HG02678 (cell line): ENCODE measurements around the gene CACNA2D3.

Source experiments
- ATAC-seq: cut with Tn5 transposase; IDR thresholded peaks from one replicate; pipeline ENCODE4 v1.9.1; 2021; ENCODE audit warnings: mild to moderate bottlenecking, moderate library complexity; ENCODE audit not compliant: unreplicated experiment

Gene CACNA2D3

GRCh38 chr3:54168451-54168850 lies 46.1 kb downstream of the CACNA2D3 start:
- no peak for ATAC-seq

GRCh38 chr3:54169524-54169923 lies 47.2 kb downstream of the CACNA2D3 start:
- ATAC-seq = no peak

- ATAC-seq = no peak
Measured at GRCh38 chr3:54171509-54171908, 49.2 kb downstream of the CACNA2D3 start.

- ATAC-seq = no peak
Measured at GRCh38 chr3:54171951-54172350, 49.6 kb downstream of the CACNA2D3 start.

GRCh38 chr3:54173371-54173770 lies 51.0 kb downstream of the CACNA2D3 start:
- no peak for ATAC-seq

GRCh38 chr3:54176106-54176505 lies 53.8 kb downstream of the CACNA2D3 start:
- ATAC-seq = no peak

- no peak for ATAC-seq
Measured at GRCh38 chr3:54177816-54178215, 55.5 kb downstream of the CACNA2D3 start.

- ATAC-seq = no peak
Measured at GRCh38 chr3:54178376-54178775, 56.0 kb downstream of the CACNA2D3 start.

- ATAC-seq = no peak
Measured at GRCh38 chr3:54180921-54181320, 58.6 kb downstream of the CACNA2D3 start.

- no peak for ATAC-seq
Measured at GRCh38 chr3:54182242-54182641, 59.9 kb downstream of the CACNA2D3 start.

- no peak for ATAC-seq
Measured at GRCh38 chr3:54185740-54186139, 63.4 kb downstream of the CACNA2D3 start.

- no peak for ATAC-seq
Measured at GRCh38 chr3:54188176-54188791, 65.9 kb downstream of the CACNA2D3 start.

GRCh38 chr3:54191220-54191619 lies 68.9 kb downstream of the CACNA2D3 start:
- ATAC-seq = no peak

GRCh38 chr3:54192026-54192425 lies 69.7 kb downstream of the CACNA2D3 start:
- no peak for ATAC-seq

GRCh38 chr3:54193093-54193492 lies 70.7 kb downstream of the CACNA2D3 start:
- no peak for ATAC-seq

- ATAC-seq = no peak
Measured at GRCh38 chr3:54196360-54196991, 74.1 kb downstream of the CACNA2D3 start.

- no peak for ATAC-seq
Measured at GRCh38 chr3:54197509-54197908, 75.2 kb downstream of the CACNA2D3 start.

- no peak for ATAC-seq
Measured at GRCh38 chr3:54198556-54198955, 76.2 kb downstream of the CACNA2D3 start.

- no peak for ATAC-seq
Measured at GRCh38 chr3:54202054-54202453, 79.7 kb downstream of the CACNA2D3 start.

- no peak for ATAC-seq
Measured at GRCh38 chr3:54202651-54203248, 80.4 kb downstream of the CACNA2D3 start.

GRCh38 chr3:54206874-54207273 lies 84.5 kb downstream of the CACNA2D3 start:
- ATAC-seq = no peak

GRCh38 chr3:54211097-54211496 lies 88.7 kb downstream of the CACNA2D3 start:
- ATAC-seq = no peak
